ENCODE data around the gene NLGN1.
"Not testable (repeated sequence)": the region's sequence is repeated elsewhere in the genome, so short reads cannot be mapped to it uniquely, and the experiment has no call there.

NLGN1 gene

DNA sequence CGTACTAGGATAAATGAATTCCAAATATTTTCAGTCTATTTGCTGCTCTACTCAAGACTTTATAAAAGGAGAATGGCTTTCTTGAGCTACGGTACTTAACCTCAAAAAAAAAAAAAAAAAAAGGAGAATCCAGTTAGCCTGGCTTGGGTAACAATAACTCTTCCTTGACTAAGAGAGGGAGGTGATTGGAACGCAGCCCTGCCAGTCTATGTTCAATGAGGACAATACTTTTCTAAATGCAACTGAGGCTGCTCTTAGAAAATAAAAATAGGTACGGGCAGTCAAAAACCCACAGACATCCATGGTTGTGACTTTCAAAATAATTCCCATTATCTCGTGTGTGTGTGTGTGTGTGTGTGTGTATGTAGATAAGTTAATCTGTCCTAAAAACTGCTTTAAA lies 799.9 kb downstream of the NLGN1 start:
- DNase-seq = no peak

DNA sequence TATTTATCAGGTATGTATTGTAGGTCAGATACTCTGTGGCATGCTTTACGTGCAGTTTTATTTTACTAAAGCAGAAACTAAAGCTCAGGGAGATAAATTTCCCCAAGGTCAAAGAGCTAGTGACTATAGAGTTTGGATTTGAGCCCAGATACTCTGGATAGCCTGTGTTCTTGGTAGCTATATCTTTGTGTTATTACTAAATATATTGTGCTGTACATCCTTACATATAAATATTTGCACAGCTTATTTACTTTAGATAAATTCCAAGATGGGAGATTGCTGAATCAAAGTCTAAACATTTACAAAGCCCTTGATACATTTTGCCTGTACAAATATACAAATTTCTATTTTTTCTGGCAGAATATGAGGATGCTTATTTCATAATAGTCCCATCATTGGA lies 800.7 kb downstream of the NLGN1 start:
- no peak for DNase-seq

DNA sequence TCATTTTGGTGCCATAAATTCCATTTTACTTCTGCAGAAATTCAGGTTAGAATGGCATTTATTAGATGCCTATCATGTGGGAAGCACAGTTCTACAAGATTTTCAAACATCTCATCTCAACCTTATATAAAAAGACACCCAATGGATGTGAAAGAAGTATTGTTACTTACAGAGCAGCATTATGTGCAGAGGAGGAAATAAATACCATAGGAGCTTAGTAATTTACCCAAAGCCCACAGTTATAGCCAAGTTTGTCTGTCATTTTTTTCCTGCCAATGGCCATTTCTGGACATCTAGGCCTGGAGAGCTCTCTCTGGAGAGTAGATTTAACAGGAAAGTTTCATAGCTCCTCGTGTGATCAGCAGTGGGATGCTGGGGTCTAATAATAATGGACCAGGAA lies 802.2 kb downstream of the NLGN1 start:
- DNase-seq = no peak

DNA sequence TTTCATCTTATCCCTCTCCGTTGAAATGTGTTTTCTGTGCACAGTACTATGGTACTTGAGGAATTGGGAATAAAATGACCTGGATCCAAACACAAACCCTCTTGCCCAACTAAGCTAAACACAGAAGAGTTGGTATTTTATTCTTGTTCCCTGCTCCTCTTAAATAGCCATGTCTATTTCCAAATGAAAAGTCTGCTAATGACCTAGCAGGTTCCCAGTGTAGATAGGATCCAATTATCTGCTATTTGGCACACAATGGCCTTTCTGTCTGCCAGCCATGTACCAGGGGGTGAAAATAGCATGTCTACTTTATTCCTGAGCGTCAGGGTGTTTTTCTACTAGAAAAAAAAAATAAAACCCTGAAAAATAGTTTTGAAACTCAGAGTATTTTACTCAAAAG lies 804.6 kb downstream of the NLGN1 start:
- no peak for DNase-seq

DNA sequence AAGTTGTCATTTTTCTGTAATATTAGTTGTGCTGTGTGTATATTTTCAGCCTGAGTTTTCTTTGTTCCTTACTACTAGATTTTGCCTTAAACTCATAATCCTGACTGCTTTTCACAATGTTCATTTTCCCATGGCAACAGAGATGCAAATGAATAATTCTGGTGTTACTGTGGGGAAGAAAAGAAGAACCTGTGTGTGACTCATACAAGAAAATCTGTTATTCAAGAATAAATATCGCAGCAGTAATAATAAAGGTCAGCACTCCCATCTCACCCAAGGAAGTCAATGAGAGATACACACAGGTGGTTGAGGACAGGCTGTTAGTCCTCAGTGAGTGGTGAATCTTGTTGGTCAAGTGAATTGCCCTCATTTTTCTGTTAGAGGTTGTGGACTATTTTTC lies 805.0 kb downstream of the NLGN1 start:
- no peak for DNase-seq

DNA sequence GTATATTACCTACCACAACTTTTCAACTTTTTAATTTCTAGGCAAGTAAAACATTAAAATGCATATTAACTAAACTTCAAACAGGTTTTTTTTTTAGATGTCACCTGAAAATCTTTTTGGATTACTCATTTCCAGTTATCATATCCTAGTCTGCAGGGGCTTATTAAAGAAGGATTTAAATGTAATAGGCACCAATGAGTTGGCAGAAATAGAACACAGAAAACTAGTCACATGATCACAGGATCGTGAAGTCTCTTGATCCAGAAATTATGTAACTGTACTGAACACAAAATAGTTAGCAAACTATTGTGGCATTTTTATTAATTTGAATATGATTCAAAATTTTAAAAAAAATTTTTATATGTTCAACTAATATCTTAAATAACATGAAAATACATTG lies 807.2 kb downstream of the NLGN1 start:
- DNase-seq = no peak

DNA sequence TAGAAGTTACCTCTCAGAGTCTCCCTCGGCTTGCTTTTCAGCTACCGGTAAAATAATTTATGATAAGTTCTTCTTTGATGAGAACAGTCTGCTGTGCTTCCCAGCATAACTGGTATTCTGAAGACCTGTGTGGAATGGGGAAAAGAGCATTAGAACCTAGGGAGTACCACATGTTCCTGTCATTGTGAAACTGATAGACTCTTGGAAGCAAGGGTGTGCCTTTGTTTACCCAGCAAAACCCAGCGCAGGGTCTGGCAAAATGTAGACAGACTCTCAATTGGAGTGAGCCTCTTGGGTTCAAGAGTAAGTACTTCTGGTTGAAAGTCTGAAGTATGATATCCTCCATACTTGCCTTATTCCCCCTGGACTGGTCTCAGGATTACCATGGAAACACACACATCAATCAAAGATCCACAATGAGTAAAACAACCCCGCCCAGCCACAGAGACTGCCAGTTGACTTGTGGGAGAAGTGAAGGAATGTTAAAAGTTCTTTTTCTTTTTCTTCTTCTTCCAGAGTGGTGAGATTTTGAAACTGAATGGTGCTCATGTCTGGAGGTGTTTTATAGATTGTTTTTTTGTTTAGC lies 809.2 kb downstream of the NLGN1 start:
- no peak for DNase-seq

DNA sequence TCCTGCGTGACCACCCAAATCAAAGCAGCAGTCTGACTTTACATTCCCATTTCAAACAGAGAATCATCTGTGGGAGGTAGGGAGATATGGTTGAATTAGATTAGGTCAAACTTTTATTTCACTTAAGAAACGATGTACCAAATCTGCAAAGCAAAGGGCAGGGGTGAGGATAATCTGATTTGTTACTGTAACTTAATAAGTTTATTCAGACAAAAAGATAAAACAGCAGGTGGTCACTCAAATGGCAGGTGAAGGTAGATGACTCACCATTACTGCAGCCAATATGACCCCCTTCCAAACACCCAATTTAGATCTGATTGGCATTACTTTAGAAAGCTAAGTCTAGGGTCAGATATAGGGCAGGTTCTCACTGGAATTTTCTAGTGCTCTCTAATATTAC lies 810.6 kb downstream of the NLGN1 start:
- no peak for DNase-seq

DNA sequence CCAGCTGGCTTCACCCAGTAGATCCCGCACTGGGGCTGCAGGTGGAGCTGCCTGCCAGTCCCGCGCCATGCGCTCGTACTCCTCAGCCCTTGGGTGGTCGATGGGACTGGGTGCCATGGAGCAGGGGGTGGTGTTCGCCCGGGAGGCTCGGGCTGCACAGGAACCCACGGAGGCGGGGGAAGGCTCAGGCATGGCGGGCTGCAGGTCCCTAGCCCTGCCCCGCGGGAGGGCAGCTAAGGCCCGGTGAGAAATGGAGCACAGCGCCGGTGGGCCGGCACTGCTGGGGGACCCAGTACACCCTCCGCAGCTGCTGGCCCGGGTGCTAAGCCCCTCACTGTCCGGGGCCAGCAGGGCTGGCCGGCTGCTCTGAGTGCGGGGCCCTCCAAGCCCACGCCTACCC lies 814.4 kb downstream of the NLGN1 start:
- DNase-seq = not testable (repeated sequence)

DNA sequence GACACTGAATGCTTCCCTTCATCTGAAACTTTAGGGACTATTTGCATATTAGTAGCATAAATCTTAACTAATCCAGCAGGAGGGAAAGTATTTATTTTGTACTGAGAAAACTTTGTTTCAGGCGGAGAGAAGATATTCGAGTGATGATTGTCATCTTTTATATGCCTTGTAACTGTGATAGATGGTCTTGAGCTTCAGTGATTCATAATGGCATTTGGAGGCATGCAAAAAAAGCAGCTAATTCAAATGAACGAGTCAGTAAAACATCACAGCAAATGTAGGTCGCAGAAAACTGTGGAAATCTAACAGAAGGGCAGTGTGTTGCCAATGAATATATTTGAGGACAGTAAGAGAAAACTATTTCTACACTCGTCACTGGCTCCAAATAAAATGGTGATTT lies 817.9 kb downstream of the NLGN1 start:
- no peak for DNase-seq

DNA sequence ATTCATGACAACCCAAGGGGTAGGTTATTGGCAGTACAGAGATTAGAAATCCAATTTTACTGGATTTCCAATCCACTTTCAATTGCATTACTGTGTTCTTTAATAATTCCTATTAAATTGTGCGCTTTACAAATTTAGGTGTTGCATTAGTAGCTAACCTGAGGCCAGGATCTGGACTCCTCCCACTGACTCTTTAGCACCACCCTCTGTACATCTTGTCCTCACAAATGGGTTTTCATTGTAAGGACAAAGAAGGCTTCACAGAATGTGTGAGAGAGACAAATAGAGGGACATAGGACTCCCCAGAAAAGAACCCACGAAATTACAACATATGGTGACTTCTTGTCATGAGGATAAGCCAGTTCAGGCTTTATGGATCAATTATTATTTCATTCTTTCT lies 818.5 kb downstream of the NLGN1 start:
- no peak for DNase-seq

DNA sequence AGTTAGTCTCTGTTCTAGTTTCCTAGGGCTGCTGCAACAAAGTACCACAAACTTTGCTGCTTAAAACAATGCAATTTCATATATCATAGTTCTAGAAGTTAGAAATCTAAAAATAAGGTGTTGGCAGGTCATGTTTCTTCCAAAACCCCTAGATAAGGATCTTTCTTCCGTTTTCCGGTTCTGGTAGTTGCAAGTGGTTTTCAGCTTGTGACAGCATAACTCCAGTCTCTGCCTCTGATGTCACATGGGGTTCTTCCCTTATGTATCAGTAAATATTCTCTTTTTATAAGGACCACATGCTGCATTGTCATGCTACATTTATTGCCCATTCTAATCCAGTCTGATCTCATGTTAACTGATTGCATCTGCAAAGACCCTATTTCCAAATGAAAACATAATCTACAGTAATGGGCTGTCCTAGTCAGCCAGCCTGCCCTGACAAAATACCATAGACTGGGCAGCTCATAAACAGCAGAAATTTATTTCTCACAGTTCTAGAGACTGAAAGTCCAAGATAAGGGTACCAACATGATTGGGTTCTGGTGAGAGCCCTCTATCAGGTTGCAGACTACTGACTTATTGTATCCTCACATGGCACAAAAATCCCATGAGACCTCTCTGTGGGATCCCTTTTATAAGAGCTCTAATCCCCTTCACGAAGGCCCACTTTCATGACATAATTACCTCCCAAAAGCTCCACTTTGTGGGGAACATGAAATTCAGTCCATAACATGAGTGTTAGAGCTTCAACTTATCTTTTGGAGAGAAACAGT lies 819.6 kb downstream of the NLGN1 start:
- DNase-seq = no peak

DNA sequence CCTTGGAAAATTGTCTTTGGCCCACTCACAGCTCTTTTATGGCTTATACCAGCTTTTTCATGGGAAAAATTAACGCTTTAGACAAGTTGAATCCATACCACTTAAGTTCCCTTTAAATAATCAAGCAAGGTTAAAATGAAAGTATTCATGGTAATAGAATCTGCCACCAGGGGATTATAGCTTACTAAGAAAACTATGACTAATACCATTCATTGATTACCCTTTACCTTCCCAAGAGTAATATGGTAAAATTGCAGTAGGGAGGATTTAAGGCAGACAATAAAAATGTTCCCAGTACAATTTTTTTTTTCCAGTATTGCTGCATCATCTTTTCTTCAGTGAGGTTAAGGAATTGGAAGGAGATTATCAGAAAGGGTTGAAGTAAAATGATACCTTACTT lies 820.5 kb downstream of the NLGN1 start:
- no peak for DNase-seq

DNA sequence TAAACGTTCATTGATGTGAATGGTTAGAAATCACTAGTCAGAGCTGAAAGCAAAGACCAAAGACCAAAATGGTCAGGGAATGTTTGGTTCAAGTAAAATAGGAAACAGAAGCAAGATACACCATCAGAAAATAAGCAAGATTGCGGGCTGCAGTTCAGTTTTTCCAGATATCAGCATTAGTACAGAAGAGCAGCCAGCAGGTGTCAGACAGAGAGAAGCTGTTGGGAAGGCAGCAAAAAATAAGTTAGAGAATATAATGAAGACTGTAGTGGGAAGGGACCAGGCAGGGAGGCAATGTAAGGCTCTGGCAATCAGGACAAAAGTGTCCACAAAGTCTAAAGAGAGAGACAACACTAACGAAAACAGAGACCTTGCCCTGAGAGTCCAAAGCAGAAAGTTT lies 822.2 kb downstream of the NLGN1 start:
- no peak for DNase-seq

DNA sequence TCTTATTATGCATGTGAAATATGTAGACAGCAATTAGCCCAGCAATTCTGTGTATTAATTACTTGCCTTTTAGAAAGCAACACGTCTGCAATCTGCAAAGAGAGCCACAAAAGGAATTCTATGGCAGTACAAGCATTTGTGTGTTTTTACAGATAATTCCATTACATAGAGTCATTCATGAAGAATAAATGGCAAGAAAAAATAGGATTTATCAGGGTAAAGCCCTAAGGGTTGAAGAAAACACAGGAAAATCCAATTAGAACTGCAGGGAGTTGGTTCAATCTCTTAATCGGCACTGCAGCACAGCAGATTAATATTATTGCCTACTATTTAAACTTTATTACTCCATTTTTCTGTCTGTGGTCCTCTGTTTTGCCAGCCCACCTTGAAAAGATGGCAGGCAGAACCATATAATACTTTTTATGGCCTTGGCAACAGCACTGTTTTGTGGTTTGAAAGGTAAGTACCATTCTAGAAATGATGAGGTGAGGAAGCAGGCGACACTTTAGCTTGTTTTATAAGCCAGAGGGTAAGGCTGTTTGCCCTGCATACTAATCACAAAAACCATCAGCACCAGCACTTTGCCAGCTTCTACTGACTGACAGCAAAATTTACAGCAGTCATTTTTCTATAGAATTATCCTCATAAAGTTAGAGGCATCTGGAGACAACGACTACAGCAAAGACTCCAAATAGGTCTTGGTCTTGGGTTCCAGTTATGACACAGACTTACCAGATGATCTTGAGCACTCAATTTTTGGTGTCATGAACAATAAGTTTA lies 823.4 kb downstream of the NLGN1 start:
- no peak for DNase-seq

DNA sequence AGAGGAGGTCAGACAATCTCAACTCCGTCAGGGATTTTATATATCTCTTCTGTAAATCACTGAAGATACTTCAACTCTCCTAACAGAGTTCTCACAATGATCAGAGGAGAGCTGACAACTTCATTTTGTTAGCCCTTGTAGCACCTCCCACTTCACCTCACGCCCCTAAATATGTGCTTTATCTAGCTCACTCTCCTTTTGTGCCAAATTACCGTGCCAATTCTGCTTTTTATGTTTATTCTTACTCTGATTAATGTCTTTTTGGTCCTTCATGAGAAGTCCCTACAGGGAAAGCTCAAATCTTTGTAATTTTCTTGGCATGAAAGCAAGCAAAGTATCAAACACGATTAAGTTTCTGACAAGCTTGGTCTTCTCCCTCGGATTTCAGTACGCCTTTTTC lies 825.5 kb downstream of the NLGN1 start:
- DNase-seq = no peak

DNA sequence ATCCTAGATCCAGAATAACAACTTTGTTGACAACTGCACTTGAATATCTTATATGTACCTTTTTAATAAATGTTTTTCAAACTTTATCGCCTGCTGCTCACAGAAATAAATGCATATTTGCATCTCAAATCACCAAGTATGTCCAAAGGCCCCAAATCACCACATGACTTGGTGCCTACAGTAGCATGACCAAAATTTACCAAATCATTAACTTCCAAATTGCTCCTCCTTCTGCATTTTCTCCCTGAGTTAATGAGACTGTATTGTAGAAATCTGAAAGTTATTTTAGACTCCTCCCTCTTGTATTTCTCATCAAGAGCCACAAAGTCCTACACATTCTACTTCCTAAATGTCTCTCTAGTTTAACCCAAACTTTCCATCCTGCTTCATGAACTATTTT lies 826.1 kb downstream of the NLGN1 start:
- DNase-seq = no peak

DNA sequence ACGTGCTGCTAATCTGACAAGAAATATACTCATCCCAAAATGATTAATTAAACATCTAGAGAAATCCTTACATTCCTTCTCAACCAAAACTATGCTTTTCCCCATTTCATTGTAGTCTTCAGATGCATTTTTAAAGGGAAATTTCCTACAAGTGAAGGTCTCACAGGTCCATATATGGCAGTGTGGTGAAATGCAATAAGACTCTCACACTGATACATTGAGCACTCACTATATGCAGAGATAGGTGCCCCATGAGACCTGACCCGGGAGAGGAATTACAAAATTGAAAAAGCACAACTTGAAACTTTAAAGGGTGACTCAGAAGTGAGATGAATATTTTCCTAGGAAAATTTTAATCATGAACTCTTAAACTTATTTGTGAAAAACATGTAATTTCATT lies 832.4 kb downstream of the NLGN1 start:
- no peak for DNase-seq

DNA sequence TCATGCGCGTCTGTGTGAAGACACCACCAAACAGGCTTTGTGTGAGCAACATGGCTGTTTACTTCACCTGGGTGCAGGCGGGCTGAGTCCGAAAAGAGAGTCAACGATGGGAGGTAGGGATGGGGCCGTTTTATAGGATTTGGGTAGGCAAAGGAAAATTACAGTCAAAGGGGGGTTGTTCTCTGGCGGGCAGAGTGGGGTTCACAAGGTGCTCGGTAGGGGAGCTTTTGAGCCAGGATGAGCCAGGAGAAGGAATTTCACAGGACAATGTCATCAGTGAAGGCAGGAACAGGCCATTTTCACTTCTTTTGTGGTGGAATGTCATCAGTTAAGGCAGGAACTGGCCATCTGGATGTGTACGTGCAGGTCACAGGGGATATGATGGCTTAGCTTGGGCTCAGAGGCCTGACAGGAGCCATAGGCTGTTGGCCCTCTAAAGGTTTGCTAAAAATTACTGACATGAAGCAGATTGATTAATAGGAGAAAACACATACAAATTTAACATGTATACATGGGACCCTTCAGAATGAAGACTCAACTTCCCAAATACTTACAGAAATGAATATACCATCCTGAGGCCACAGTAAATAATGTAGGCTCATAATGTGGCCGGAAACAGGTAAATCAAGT lies 834.6 kb downstream of the NLGN1 start:
- DNase-seq = not testable (repeated sequence)

DNA sequence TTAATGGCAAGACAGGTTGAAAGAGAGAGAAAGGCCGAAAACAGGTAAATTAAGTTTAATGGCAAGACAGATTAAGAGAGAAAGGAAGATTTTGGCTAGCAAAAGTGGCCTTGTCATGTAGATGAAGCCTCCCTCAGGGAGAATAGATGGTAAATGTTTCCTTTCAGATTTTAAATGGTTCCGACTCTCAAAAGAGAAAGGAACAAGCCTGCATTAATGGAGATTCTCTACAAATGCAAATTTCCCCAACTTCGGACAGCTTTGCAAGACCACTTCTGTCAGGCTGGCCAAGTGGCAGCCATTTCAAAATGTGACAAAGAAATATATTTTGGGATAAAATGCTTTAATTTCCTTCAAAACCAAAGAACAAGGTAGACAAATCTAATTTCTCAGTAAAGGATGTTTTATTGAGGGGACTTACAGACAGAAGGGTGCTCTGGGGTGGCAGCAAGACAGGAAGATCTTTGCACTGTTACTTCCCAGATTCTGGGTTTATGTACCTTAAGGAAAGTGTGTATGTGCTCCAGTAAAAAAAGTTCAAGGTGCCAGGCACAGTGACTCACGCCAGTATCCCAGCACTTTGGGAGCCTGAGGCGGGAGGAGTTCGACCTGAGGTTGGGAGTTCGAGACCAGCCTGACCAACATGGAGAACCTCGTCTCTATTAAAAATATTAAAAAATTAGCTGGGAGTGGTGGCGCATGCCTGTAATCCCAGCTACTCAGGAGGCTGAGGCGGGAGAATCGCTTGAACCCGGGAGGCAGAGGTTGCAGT lies 835.3 kb downstream of the NLGN1 start:
- no peak for DNase-seq

DNA sequence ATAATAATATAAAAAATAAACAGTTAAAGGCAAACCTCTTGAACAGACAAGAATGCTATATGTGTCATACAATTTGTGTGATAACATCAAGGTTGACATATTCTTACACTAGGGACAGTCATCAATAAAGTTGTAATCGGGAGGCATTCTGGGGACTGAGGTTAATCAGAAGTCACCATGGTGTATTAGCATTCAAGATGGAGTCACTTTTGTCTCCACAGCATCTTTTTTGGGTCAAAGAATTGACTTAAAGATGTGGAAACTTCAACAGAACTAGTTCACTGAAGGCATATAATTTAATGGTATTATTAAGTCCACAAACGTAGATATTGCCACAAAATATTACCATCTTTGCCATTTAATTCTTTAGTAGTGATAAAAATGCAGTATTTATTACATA lies 836.0 kb downstream of the NLGN1 start:
- DNase-seq = no peak

DNA sequence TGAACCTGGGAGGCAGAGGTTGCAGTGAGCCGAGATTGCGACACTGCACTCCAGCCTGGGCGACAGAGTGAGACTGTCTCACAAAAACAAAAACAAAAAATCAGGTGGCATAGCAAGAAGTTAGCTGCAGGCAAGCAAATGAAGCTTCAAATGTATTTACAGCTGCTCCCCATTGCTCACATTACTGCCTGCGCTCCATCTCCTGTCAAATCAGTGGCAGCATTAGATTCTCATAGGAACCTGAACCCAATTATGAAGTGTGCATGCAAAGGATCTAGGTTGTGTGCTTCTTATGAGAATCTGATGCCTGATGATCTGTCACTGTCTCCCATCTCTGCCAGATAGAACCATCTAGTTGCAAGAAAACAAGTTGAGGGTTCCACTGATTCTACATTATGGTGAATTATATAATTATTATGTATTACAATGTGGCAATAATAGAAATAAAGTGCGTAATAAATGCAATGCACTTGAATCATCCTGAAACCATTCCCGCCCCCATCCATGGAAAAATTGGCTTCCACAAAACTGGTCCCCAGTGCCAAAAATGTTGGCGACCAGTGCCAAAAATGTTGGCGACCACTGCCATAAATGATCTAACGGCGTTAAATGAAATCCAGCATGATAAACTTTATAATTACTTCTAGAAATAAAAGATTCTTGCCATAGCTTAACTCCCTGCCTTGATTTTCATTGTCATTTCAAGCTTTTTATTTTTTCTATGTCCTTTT lies 844.9 kb downstream of the NLGN1 start:
- DNase-seq = no peak
